Neural cell (in vitro differentiated cells): ENCODE measurements around the gene PAX3. TPM values are rescaled to one million over a fixed set of nuclear protein-coding genes. Genes with fewer than 3 reads are reported as not detected.

ENCODE experiments used
- H2AFZ ChIP-seq: fragments of 200-600, 300-800 bp; sonication (generic), shearing (Covaris generic); 2 replicates; pipeline ENCODE4 v1.6.0; 2014; ENCODE audit warnings: low read depth, mild to moderate bottlenecking, antibody characterized with exemption, low read length, moderate library complexity
- H3F3A ChIP-seq: fragments of 200-600 bp; shearing (Covaris generic); 2 replicates; pipeline ENCODE4 v1.6.1; 2016; ENCODE audit warnings: mild to moderate bottlenecking, moderate library complexity, mixed read lengths, antibody characterized with exemption, low read length; ENCODE audit not compliant: insufficient read depth, poor library complexity, severe bottlenecking
- H3K27ac ChIP-seq: fragments of 200-600, 300-800 bp; sonication (generic), shearing (Covaris generic); 2 replicates; pipeline ENCODE4 v1.5.1; 2014; ENCODE audit warnings: mild to moderate bottlenecking, low read length, moderate library complexity
- H3K27me3 ChIP-seq: fragments of 300-800, 200-600 bp; sonication (generic), shearing (Covaris generic); 2 replicates; pipeline ENCODE4 v1.6.0; 2014; ENCODE audit warnings: mild to moderate bottlenecking, low read depth, low read length, moderate library complexity; ENCODE audit not compliant: insufficient read depth
- H3K36me3 ChIP-seq: fragments of 300-800, 200-600 bp; sonication (generic), shearing (Covaris generic); 2 replicates; pipeline ENCODE4 v1.5.1; 2014; ENCODE audit warnings: mild to moderate bottlenecking, antibody characterized with exemption, low read length, moderate library complexity; ENCODE audit not compliant: insufficient read depth
- H3K4me2 ChIP-seq: fragments of 300-800, 200-600 bp; sonication (generic), shearing (Covaris generic); 2 replicates; pipeline ENCODE4 v1.6.0; 2014; ENCODE audit warnings: mild to moderate bottlenecking, low read length
- H3K4me3 ChIP-seq: fragments of 300-800, 200-600 bp; sonication (generic), shearing (Covaris generic); 2 replicates; pipeline ENCODE4 v1.5.1; 2014; ENCODE audit warnings: mild to moderate bottlenecking, low read length, moderate library complexity
- H3K79me2 ChIP-seq: fragments of 200-600 bp; shearing (Covaris generic); replicated peaks from 2 replicates; pipeline ENCODE4 v1.6.0; 2014; ENCODE audit warnings: mild to moderate bottlenecking, low read length, moderate library complexity; ENCODE audit not compliant: insufficient read depth
- H3K9ac ChIP-seq: fragments of 300-800, 200-600 bp; sonication (generic), shearing (Covaris generic); 2 replicates; pipeline ENCODE4 v1.6.1; 2016; ENCODE audit warnings: mild to moderate bottlenecking, low read length, mixed read lengths
- H3K9me2 ChIP-seq: fragments of 200-600 bp; shearing (Covaris generic); 2 replicates; pipeline ENCODE4 v1.6.1; 2016; ENCODE audit warnings: mild to moderate bottlenecking, low read length, mixed read lengths; ENCODE audit not compliant: insufficient read depth
- H3K9me3 ChIP-seq: fragments of 200-600, 300-800 bp; sonication (generic), shearing (Covaris generic); 2 replicates; pipeline ENCODE4 v1.6.1; 2016; ENCODE audit warnings: mild to moderate bottlenecking, mixed run types, low read length, moderate library complexity, mixed read lengths
- H4K20me1 ChIP-seq: fragments of 200-600 bp; shearing (Covaris generic); 2 replicates; pipeline ENCODE4 v1.6.1; 2016; ENCODE audit warnings: mild to moderate bottlenecking, mixed run types; ENCODE audit not compliant: insufficient read depth
- CTCF ChIP-seq: fragments of 450-650 bp; IDR thresholded peaks from 2 replicates; pipeline ENCODE4 v1.5.1; 2014; ENCODE audit warnings: antibody characterized with exemption, mild to moderate bottlenecking, moderate library complexity; ENCODE audit not compliant: poor library complexity, severe bottlenecking
- EP300 ChIP-seq: fragments of 450-650 bp; conservative IDR thresholded peaks from 2 replicates; pipeline ENCODE4 v1.6.1; 2014; ENCODE audit warnings: antibody characterized with exemption, mild to moderate bottlenecking, moderate library complexity; ENCODE audit not compliant: poor library complexity, severe bottlenecking
- EZH2 ChIP-seq: fragments of 200-600, 300-800 bp; shearing (Covaris generic), sonication (generic); IDR thresholded peaks from 2 replicates; pipeline ENCODE4 v1.6.1; 2014; ENCODE audit warnings: antibody characterized with exemption, low read length, borderline replicate concordance, mild to moderate bottlenecking; ENCODE audit not compliant: insufficient read depth, poor library complexity, severe bottlenecking
- MXI1 ChIP-seq: fragments of 450-650 bp; conservative IDR thresholded peaks from 2 replicates; pipeline ENCODE4 v1.6.1; 2014; ENCODE audit warnings: antibody characterized with exemption, mild to moderate bottlenecking; ENCODE audit not compliant: poor library complexity, severe bottlenecking
- POLR2AphosphoS5 ChIP-seq: IDR thresholded peaks from 2 replicates; pipeline ENCODE4 v1.6.1; 2012
- RAD21 ChIP-seq: fragments of 450-650 bp; conservative IDR thresholded peaks from 2 replicates; pipeline ENCODE4 v1.6.1; 2014; ENCODE audit warnings: antibody characterized with exemption, mild to moderate bottlenecking, moderate library complexity
- REST ChIP-seq: IDR thresholded peaks from 2 replicates; pipeline ENCODE4 v1.6.1; 2012; ENCODE audit warnings: borderline replicate concordance
- SMC3 ChIP-seq: fragments of 450-650 bp; conservative IDR thresholded peaks from 2 replicates; pipeline ENCODE4 v1.6.1; 2014; ENCODE audit warnings: antibody characterized with exemption, mild to moderate bottlenecking, moderate library complexity; ENCODE audit not compliant: poor library complexity
- TAF1 ChIP-seq: IDR thresholded peaks from 2 replicates; pipeline ENCODE4 v1.6.1; 2012; ENCODE audit warnings: low read depth
- polyA plus RNA-seq: library from polyadenylated mRNA; depleted of rRNA; stranded (reverse); fragments of >200 nt; gene quantifications from 2 replicates; pipeline ENCODE4 v1.2.3, GENCODE V29; 2014

PAX3 gene
- polyA plus RNA-seq, 1 donor from 2014 or later = not detected

- no peaks in the 10 kb centered on the region for H3K9me3 ChIP-seq
- no peak overlapping the region for H2AFZ ChIP-seq
- no peaks in the 10 kb centered on the region for H4K20me1 ChIP-seq
- no peaks in the 10 kb centered on the region for H3K79me2 ChIP-seq
- H3K36me3 ChIP-seq = no peaks in the 10 kb centered on the region
- H3K9me2 ChIP-seq = no peaks in the 10 kb centered on the region
- H3K27me3 ChIP-seq = peaks cover 16% of the 10 kb centered on the region
- H3F3A ChIP-seq = no peaks in the 10 kb centered on the region
- no peak overlapping the region for H3K27ac ChIP-seq
- no peak overlapping the region for H3K4me2 ChIP-seq
- no peak overlapping the region for H3K4me3 ChIP-seq
- no peak overlapping the region for H3K9ac ChIP-seq
- TF ChIP-seq TAF1 = no peak
Observed at GRCh38 chr2:222214885-222215284, 83.9 kb downstream of the PAX3 start.

- H4K20me1 ChIP-seq = no peaks in the 10 kb centered on the region
- TF ChIP-seq RAD21 (no peak), EZH2 (no peak), POLR2AphosphoS5 (no peak), CTCF (no peak), TAF1 (no peak), MXI1 (no peak), EP300 (no peak), REST (no peak), SMC3 (no peak)
- peaks cover 7% of the 10 kb centered on the region for H3K27me3 ChIP-seq
Observed at GRCh38 chr2:222213049-222213448, 85.7 kb downstream of the PAX3 start.

GRCh38 chr2:222212571-222212970 lies 86.2 kb downstream of the PAX3 start:
- H3K4me3 ChIP-seq = no peak overlapping the region
- no peaks in the 10 kb centered on the region for H4K20me1 ChIP-seq
- H3K27me3 ChIP-seq = peaks cover 7% of the 10 kb centered on the region
- no peaks in the 10 kb centered on the region for H3K79me2 ChIP-seq
- TF ChIP-seq MXI1 = no peak
- TF ChIP-seq POLR2AphosphoS5 = no peak
- no peaks in the 10 kb centered on the region for H3K36me3 ChIP-seq
- no peak overlapping the region for H3K4me2 ChIP-seq
- H3F3A ChIP-seq = no peaks in the 10 kb centered on the region
- no peaks in the 10 kb centered on the region for H3K9me2 ChIP-seq
- H3K9ac ChIP-seq = no peak overlapping the region
- no peak overlapping the region for H3K27ac ChIP-seq
- H3K9me3 ChIP-seq = no peaks in the 10 kb centered on the region
- H2AFZ ChIP-seq = no peak overlapping the region

More at GRCh38 chr2:222213049-222213448, 85.7 kb downstream of the PAX3 start:
- Histone ChIP-seq H2AFZ (no peak overlapping the region), H3K27ac (no peak overlapping the region), H3K4me2 (no peak overlapping the region), H3K4me3 (no peak overlapping the region), H3K9ac (no peak overlapping the region), H3F3A (no peaks in the 10 kb centered on the region), H3K9me3 (no peaks in the 10 kb centered on the region), H3K9me2 (no peaks in the 10 kb centered on the region), H3K36me3 (no peaks in the 10 kb centered on the region), H3K79me2 (no peaks in the 10 kb centered on the region)
